H9 (cell line): Measurements from ENCODE around the gene CERS3. TPM values are rescaled to one million over a fixed set of nuclear protein-coding genes. Genes with fewer than 3 reads are reported as not detected.

Experiments
- DNase-seq: peaks from one replicate; pipeline ENCODE4 v3.0.0-alpha.2; 2017
- H2AFZ ChIP-seq: one replicate; pipeline ENCODE4 v1.6.1; 2013; ENCODE audit warnings: mild to moderate bottlenecking, low read length, control low read depth, moderate library complexity
- H2AK5ac ChIP-seq: 2 replicates; pipeline ENCODE4 v1.6.1; 2013; ENCODE audit warnings: low read length, control low read depth, mixed read lengths; ENCODE audit not compliant: insufficient read length
- H2BK120ac ChIP-seq: one replicate; pipeline ENCODE4 v1.6.1; 2013; ENCODE audit warnings: low read depth, mild to moderate bottlenecking, low read length, control low read depth, inconsistent platforms; ENCODE audit not compliant: poor library complexity, severe bottlenecking
- H2BK12ac ChIP-seq: 2 replicates; pipeline ENCODE4 v1.6.1; 2013; ENCODE audit warnings: low read length, control low read depth, mixed read lengths, low read depth; ENCODE audit not compliant: insufficient read length
- H2BK15ac ChIP-seq: 2 replicates; pipeline ENCODE4 v1.6.1; 2013; ENCODE audit warnings: low read depth, low read length, control low read depth
- H2BK20ac ChIP-seq: one replicate; pipeline ENCODE4 v1.6.1; 2013; ENCODE audit warnings: low read depth, mild to moderate bottlenecking, low read length, control low read depth, inconsistent platforms; ENCODE audit not compliant: poor library complexity, severe bottlenecking
- H2BK5ac ChIP-seq: 2 replicates; pipeline ENCODE4 v1.6.1; 2013; ENCODE audit warnings: low read length, control low read depth, mixed read lengths; ENCODE audit not compliant: insufficient read length
- H3K14ac ChIP-seq: 2 replicates; pipeline ENCODE4 v1.6.1; 2013; ENCODE audit warnings: low read length, control low read depth; ENCODE audit not compliant: insufficient read depth
- H3K18ac ChIP-seq: 2 replicates; pipeline ENCODE4 v1.6.1; 2013; ENCODE audit warnings: low read depth, mild to moderate bottlenecking, mixed read lengths, low read length, control low read depth; ENCODE audit not compliant: insufficient read length
- H3K23ac ChIP-seq: 2 replicates; pipeline ENCODE4 v1.6.1; 2013; ENCODE audit warnings: low read length, control low read depth, mixed read lengths, low read depth; ENCODE audit not compliant: insufficient read length
- H3K23me2 ChIP-seq: 2 replicates; pipeline ENCODE4 v1.6.1; 2013; ENCODE audit warnings: low read depth, mild to moderate bottlenecking, mixed read lengths, low read length, control low read depth; ENCODE audit not compliant: insufficient read length, poor library complexity, severe bottlenecking
- H3K27ac ChIP-seq: 2 replicates; pipeline ENCODE4 v1.5.1; 2013; ENCODE audit warnings: low read length, control low read depth, mixed read lengths, low read depth; ENCODE audit not compliant: insufficient read length
- H3K27me3 ChIP-seq: 2 replicates; pipeline ENCODE4 v1.6.1; 2013; ENCODE audit warnings: low read length, control low read depth, inconsistent platforms; ENCODE audit not compliant: insufficient read depth
- H3K4ac ChIP-seq: 2 replicates; pipeline ENCODE4 v1.6.1; 2013; ENCODE audit warnings: low read depth, mild to moderate bottlenecking, control low read depth, inconsistent platforms, low read length, moderate library complexity
- H3K4me1 ChIP-seq: 2 replicates; pipeline ENCODE4 v1.6.1; 2013; ENCODE audit warnings: low read length, control low read depth, inconsistent platforms; ENCODE audit not compliant: insufficient read depth
- H3K4me2 ChIP-seq: 2 replicates; pipeline ENCODE4 v1.6.1; 2013; ENCODE audit warnings: low read length, control low read depth, mixed read lengths; ENCODE audit not compliant: insufficient read length, insufficient read depth
- H3K56ac ChIP-seq: 2 replicates; pipeline ENCODE4 v1.6.1; 2013; ENCODE audit warnings: low read depth, mild to moderate bottlenecking, mixed read lengths, low read length, control low read depth; ENCODE audit not compliant: insufficient read length
- H3K79me1 ChIP-seq: 2 replicates; pipeline ENCODE4 v1.6.1; 2013; ENCODE audit warnings: low read depth, mild to moderate bottlenecking, moderate library complexity, low read length, control low read depth, inconsistent platforms; ENCODE audit not compliant: insufficient read depth, poor library complexity, severe bottlenecking
- H3K79me2 ChIP-seq: 2 replicates; pipeline ENCODE4 v1.6.1; 2013; ENCODE audit warnings: low read length, control low read depth, inconsistent platforms; ENCODE audit not compliant: insufficient read depth
- H3K9ac ChIP-seq: 2 replicates; pipeline ENCODE4 v1.6.1; 2013; ENCODE audit warnings: low read length, control low read depth, mixed read lengths; ENCODE audit not compliant: insufficient read length; ENCODE audit errors: extremely low read depth
- H3K9me3 ChIP-seq: one replicate; pipeline ENCODE4 v1.6.1; 2013; ENCODE audit warnings: low read depth, low read length, inconsistent platforms; ENCODE audit not compliant: control insufficient read depth
- H3T11ph ChIP-seq: one replicate; pipeline ENCODE4 v1.6.1; 2013; ENCODE audit warnings: mild to moderate bottlenecking, low read length, control low read depth, inconsistent platforms
- H4K20me1 ChIP-seq: one replicate; pipeline ENCODE4 v1.6.1; 2013; ENCODE audit not compliant: control insufficient read depth, insufficient read length, insufficient read depth
- H4K5ac ChIP-seq: 2 replicates; pipeline ENCODE4 v1.6.1; 2013; ENCODE audit warnings: low read depth, mild to moderate bottlenecking, mixed read lengths, low read length, control low read depth; ENCODE audit not compliant: insufficient read length
- H4K8ac ChIP-seq: replicated peaks from 2 replicates; pipeline ENCODE4 v1.6.1; 2013; ENCODE audit warnings: low read length, control low read depth, mixed read lengths, low read depth; ENCODE audit not compliant: insufficient read length
- H4K91ac ChIP-seq: 2 replicates; pipeline ENCODE4 v1.6.1; 2013; ENCODE audit warnings: low read depth, mild to moderate bottlenecking, moderate library complexity, mixed read lengths, low read length, control low read depth; ENCODE audit not compliant: insufficient read length
- H3K27ac Mint-ChIP-seq, 3 experiments: 2 replicates in 2 of 3; 3 replicates in 1 of 3; pipeline ENCODE4 v1.8.0; 2020 to 2021; ENCODE audit warnings: mixed read lengths in 3 of 3, mild to moderate bottlenecking in 1 of 3, moderate library complexity in 1 of 3
- H3K27me3 Mint-ChIP-seq: 2 replicates; pipeline ENCODE4 v1.8.0; 2021; ENCODE audit warnings: low read depth, mild to moderate bottlenecking, moderate library complexity, mixed read lengths
- H3K36me3 Mint-ChIP-seq, 3 experiments: 2 replicates in 2 of 3; 3 replicates in 1 of 3; pipeline ENCODE4 v1.8.0; 2020 to 2021; ENCODE audit warnings: low read depth in 3 of 3, mixed read lengths in 3 of 3; ENCODE audit not compliant: insufficient read depth in 1 of 3
- H3K4me1 Mint-ChIP-seq, 2 experiments: 2 replicates each; pipeline ENCODE4 v1.8.0; 2020; ENCODE audit warnings: mixed read lengths in 2 of 2
- H3K4me3 Mint-ChIP-seq, 2 experiments: 2 replicates in 1 of 2; 3 replicates in 1 of 2; pipeline ENCODE4 v1.8.0; 2020 to 2021; ENCODE audit warnings: mild to moderate bottlenecking in 2 of 2, mixed read lengths in 2 of 2, moderate library complexity in 1 of 2
- H3K9me3 Mint-ChIP-seq, 2 experiments: 2 replicates in 1 of 2; 3 replicates in 1 of 2; pipeline ENCODE4 v1.8.0; 2020; ENCODE audit warnings: mild to moderate bottlenecking in 2 of 2, mixed read lengths in 2 of 2, moderate library complexity in 1 of 2
- CTCF ChIP-seq: fragments of 200-600 bp; sonication (generic); conservative IDR thresholded peaks from 3 replicates; pipeline ENCODE4 v1.8.0; 2021; ENCODE audit warnings: antibody characterized with exemption, mild to moderate bottlenecking
- WGBS: extraction: QIAGEN DNeasy Blood & Tissue Kit; methylation state at CpG from one replicate; pipeline ENCODE4 v1.1.7; 2013; ENCODE audit warnings: missing lambda C conversion rate, low lambda C conversion rate, mixed read lengths; ENCODE audit not compliant: insufficient read length; ENCODE audit errors: extremely low coverage; 5-methylcytosine and 5-hydroxymethylcytosine counted together
- long read RNA-seq: library from polyadenylated mRNA; unstranded; transcript quantifications from one replicate; pipeline ENCODE4 v2.0.0, GENCODE V29; 2020
- total RNA-seq: library from RNA; stranded (reverse); gene quantifications from 2 replicates; pipeline ENCODE4 v1.2.1, GENCODE V29; 2021

CERS3 gene
- 1.3 and 1.4 TPM in 2 replicates for total RNA-seq
- long read RNA-seq, result 0 reads

GRCh38 chr15:100528833-100529428 is at the start of gene CERS3:
Gene CERS3, minus strand, starts transcription at chr15:100528950. Its CDS starts 27,101 bp downstream, at chr15:100501849.
- H3K27ac ChIP-seq, result no peak within 1 kb of the TSS
- H2AFZ ChIP-seq, result no peak within 1 kb of the TSS
- WGBS, result no CpG with 5 or more reads among the region's 10 CpGs

More at GRCh38 chr15:100528833-100529428, at the start of gene CERS3:
- no peak within 1 kb of the TSS for H2BK15ac ChIP-seq
- H3K4me2 ChIP-seq, result no peak within 1 kb of the TSS
- H3T11ph ChIP-seq, result no peak within 1 kb of the TSS
- H3K23me2 ChIP-seq, result no peaks in the 10 kb centered on the region
- no peak for TF ChIP-seq CTCF
- H3K23ac ChIP-seq, result no peak within 1 kb of the TSS
- no peaks in the 10 kb centered on the region for H3K4me1 ChIP-seq
- no peak within 1 kb of the TSS for H4K5ac ChIP-seq
- H4K91ac ChIP-seq, result no peak within 1 kb of the TSS
- no peak within 1 kb of the TSS for H3K4ac ChIP-seq
- H3K79me2 ChIP-seq, result no peaks in the 10 kb centered on the region
- Mint-ChIP-seq H3K9me3 (no peaks in the 10 kb centered on the region), H3K27ac (no peak within 1 kb of the TSS), H3K4me3 (no peak within 1 kb of the TSS), H3K4me1 (no peaks in the 10 kb centered on the region), H3K36me3 (no peaks in the 10 kb centered on the region), H3K27me3 (peaks cover 2% of the 10 kb centered on the region)
- H3K18ac ChIP-seq, result no peak within 1 kb of the TSS
- no peaks in the 10 kb centered on the region for H3K27me3 ChIP-seq
- H3K79me1 ChIP-seq, result no peaks in the 10 kb centered on the region
- H4K20me1 ChIP-seq, result no peaks in the 10 kb centered on the region
- no peak within 1 kb of the TSS for H2AK5ac ChIP-seq
- no peak within 1 kb of the TSS for H3K14ac ChIP-seq
- H3K56ac ChIP-seq, result no peak within 1 kb of the TSS
- no peaks in the 10 kb centered on the region for H3K9me3 ChIP-seq
- no peak for DNase-seq
- no peak within 1 kb of the TSS for H2BK120ac ChIP-seq
- H2BK5ac ChIP-seq, result no peak within 1 kb of the TSS
- H2BK20ac ChIP-seq, result no peak within 1 kb of the TSS
- H3K9ac ChIP-seq, result no peak within 1 kb of the TSS
- no peak within 1 kb of the TSS for H4K8ac ChIP-seq
- no peak within 1 kb of the TSS for H2BK12ac ChIP-seq
